ENCODE measurements around the gene MRPL27. TPM values are rescaled to one million over a fixed set of nuclear protein-coding genes. Genes with fewer than 3 reads are reported as not detected.

MRPL27 gene
- total and polyA plus RNA-seq, 5 experiments from 2014 or later, result 28.0 to 60.6 (median 30.0) TPM

- H3K27ac Mint-ChIP-seq, result no peak overlapping the region
- H3K9me3 Mint-ChIP-seq, result no peaks in the 10 kb centered on the region
- POLR2A ChIA-PET, result no interaction called here
- H3K4me3 Mint-ChIP-seq, result no peak overlapping the region
- peaks cover 0 to 51% (median 0%) of the 10 kb centered on the region in 3 donors for H3K36me3 Mint-ChIP-seq
- peaks cover 2 to 32% (median 9%) of the 10 kb centered on the region in 4 donors for H3K4me1 Mint-ChIP-seq
- ATAC-seq (no peak), DNase-seq (no peak)
- no peaks in the 10 kb centered on the region for H3K27me3 Mint-ChIP-seq
Observed at GRCh38 chr17:50356892-50357510, 16.0 kb downstream of the MRPL27 start.

GRCh38 chr17:50356418-50356817 is 16.6 kb downstream of the MRPL27 start:
- ATAC-seq (no peak), DNase-seq (no peak)
- Mint-ChIP-seq H3K27ac (peak overlapping the region in 1 of 10 donors; percentile 59), H3K4me3 (no peak overlapping the region), H3K4me1 (peaks cover 0 to 34% (median 9%) of the 10 kb centered on the region in 4 donors), H3K27me3 (no peaks in the 10 kb centered on the region), H3K9me3 (no peaks in the 10 kb centered on the region), H3K36me3 (peaks cover 0 to 49% (median 0%) of the 10 kb centered on the region in 3 donors)
- POLR2A ChIA-PET, result no interaction called here

DNA sequence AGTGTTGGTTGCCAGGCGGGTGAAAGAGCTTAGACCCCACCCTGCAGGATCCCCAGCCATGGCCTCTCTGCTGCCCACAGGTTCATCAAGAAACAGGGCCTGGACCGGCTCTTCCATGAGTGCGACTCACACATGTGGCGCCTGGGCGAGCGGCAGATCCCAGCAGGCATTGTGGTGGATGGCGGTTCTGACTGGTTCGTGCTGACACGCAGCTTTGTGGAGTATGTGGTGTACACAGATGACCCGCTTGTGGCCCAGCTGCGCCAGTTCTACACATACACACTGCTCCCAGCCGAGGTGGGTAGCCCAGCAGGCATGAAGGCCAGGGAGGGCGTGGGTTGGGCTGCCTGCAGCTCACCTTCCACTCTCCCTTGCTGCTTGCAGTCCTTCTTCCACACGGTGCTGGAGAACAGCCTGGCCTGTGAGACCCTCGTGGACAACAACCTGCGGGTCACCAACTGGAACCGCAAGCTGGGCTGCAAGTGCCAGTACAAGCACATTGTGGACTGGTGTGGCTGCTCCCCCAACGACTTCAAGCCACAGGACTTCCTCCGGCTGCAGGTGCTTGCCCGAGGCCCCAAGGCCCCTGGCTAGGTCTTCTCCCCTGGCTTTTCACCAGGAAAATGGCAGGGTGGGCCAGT is 17.2 kb downstream of the MRPL27 start:
- POLR2A ChIA-PET, result interaction anchor here (0.9 to 1.1 kb wide), 2 partner anchors 10 to 11 kb away, joined by 3 to 5 read pairs; partner anchors contain the start of gene XYLT2
- peaks cover 0 to 35% (median 12%) of the 10 kb centered on the region in 4 donors for H3K4me1 Mint-ChIP-seq
- no peaks in the 10 kb centered on the region for H3K27me3 Mint-ChIP-seq
- H3K36me3 Mint-ChIP-seq, result peaks cover 0 to 49% (median 0%) of the 10 kb centered on the region in 3 donors
- no peak overlapping the region for H3K27ac Mint-ChIP-seq
- ATAC-seq (no peak), DNase-seq (no peak)
- H3K4me3 Mint-ChIP-seq, result no peak overlapping the region
- H3K9me3 Mint-ChIP-seq, result no peaks in the 10 kb centered on the region

- H3K4me1 Mint-ChIP-seq, result peaks cover 0 to 36% (median 15%) of the 10 kb centered on the region in 4 donors
- H3K4me3 Mint-ChIP-seq, result no peak overlapping the region
- peaks cover 0 to 49% (median 0%) of the 10 kb centered on the region in 3 donors for H3K36me3 Mint-ChIP-seq
- no peaks in the 10 kb centered on the region for H3K27me3 Mint-ChIP-seq
- POLR2A ChIA-PET, result interaction anchor here (0.9 to 1.1 kb wide), 2 partner anchors 9 to 12 kb away, joined by 3 to 5 read pairs; partner anchors contain the start of gene XYLT2
- ATAC-seq, result no peak
- no peak for DNase-seq
- H3K9me3 Mint-ChIP-seq, result no peaks in the 10 kb centered on the region
- peak overlapping the region in 1 of 10 donors; percentile 12 for H3K27ac Mint-ChIP-seq
Observed at GRCh38 chr17:50355336-50355700, 17.7 kb downstream of the MRPL27 start.

DNA sequence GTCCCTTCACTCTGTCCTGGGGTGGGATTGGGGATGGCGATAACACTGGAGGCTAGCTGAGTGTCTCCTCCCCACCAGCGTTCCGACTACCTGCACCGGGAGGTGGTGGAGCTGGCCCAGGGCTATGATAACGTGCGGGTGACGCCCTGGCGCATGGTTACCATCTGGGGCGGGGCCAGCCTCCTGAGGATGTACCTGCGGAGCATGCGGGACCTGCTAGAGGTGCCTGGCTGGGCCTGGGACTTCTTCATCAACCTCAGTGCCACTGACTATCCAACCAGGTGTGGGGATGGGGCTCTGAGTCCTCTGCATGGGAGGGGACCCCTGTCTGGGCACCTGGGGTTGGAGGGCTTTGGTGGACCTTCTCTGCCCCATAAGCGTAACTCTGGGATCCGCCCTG is 18.2 kb downstream of the MRPL27 start:
- Mint-ChIP-seq H3K4me3 (no peak overlapping the region), H3K4me1 (peaks cover 0 to 32% (median 15%) of the 10 kb centered on the region in 4 donors), H3K27ac (peak overlapping the region in 2 of 10 donors; percentile 12 to 65), H3K36me3 (peaks cover 0 to 49% (median 0%) of the 10 kb centered on the region in 3 donors), H3K27me3 (no peaks in the 10 kb centered on the region), H3K9me3 (no peaks in the 10 kb centered on the region)
- ATAC-seq (no peak), DNase-seq (no peak)
- POLR2A ChIA-PET, result no interaction called here

- Mint-ChIP-seq H3K36me3 (peaks cover 0 to 47% (median 0%) of the 10 kb centered on the region in 3 donors), H3K27me3 (no peaks in the 10 kb centered on the region), H3K4me1 (peaks cover 0 to 34% (median 16%) of the 10 kb centered on the region in 4 donors), H3K27ac (no peak overlapping the region), H3K9me3 (no peaks in the 10 kb centered on the region), H3K4me3 (no peak overlapping the region)
- DNase-seq (no peak), ATAC-seq (no peak)
- POLR2A ChIA-PET, result interaction anchor here (0.6 kb wide), 1 partner anchor 9 kb away, joined by 4 read pairs; no protein-coding TSS in a partner anchor
Observed at GRCh38 chr17:50354198-50354597, 18.8 kb downstream of the MRPL27 start.

DNA sequence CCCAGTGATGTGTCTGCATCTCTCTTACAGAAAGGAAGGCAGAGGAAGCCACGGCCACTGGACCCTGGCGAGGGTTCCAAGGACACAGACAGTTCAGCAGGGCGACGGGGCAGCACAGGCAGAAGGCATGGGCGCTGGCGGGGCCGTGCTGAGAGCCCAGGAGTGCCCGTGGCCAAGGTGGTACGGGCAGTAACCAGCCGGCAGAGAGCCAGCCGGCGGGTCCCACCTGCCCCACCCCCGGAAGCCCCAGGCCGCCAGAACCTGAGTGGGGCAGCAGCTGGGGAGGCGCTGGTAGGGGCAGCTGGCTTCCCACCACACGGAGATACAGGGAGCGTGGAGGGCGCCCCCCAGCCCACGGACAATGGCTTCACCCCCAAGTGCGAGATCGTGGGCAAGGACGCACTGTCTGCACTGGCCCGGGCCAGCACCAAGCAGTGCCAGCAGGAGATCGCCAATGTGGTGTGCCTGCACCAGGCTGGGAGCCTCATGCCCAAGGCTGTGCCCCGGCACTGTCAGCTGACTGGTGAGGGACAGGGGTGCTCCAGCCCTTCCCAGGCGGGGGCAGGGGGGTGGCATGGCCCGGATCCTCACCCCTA is 19.3 kb downstream of the MRPL27 start:
- H3K4me3 Mint-ChIP-seq, result no peak overlapping the region
- H3K27ac Mint-ChIP-seq, result peak overlapping the region in 1 of 10 donors; percentile 75
- peaks cover 2 to 34% (median 20%) of the 10 kb centered on the region in 4 donors for H3K4me1 Mint-ChIP-seq
- peaks cover 0 to 43% (median 0%) of the 10 kb centered on the region in 3 donors for H3K36me3 Mint-ChIP-seq
- POLR2A ChIA-PET, result interaction anchor here (0.6 kb wide), 1 partner anchor 9 kb away, joined by 4 read pairs; no protein-coding TSS in a partner anchor
- no peaks in the 10 kb centered on the region for H3K9me3 Mint-ChIP-seq
- H3K27me3 Mint-ChIP-seq, result no peaks in the 10 kb centered on the region
- no peak for ATAC-seq
- DNase-seq, result no peak

DNA sequence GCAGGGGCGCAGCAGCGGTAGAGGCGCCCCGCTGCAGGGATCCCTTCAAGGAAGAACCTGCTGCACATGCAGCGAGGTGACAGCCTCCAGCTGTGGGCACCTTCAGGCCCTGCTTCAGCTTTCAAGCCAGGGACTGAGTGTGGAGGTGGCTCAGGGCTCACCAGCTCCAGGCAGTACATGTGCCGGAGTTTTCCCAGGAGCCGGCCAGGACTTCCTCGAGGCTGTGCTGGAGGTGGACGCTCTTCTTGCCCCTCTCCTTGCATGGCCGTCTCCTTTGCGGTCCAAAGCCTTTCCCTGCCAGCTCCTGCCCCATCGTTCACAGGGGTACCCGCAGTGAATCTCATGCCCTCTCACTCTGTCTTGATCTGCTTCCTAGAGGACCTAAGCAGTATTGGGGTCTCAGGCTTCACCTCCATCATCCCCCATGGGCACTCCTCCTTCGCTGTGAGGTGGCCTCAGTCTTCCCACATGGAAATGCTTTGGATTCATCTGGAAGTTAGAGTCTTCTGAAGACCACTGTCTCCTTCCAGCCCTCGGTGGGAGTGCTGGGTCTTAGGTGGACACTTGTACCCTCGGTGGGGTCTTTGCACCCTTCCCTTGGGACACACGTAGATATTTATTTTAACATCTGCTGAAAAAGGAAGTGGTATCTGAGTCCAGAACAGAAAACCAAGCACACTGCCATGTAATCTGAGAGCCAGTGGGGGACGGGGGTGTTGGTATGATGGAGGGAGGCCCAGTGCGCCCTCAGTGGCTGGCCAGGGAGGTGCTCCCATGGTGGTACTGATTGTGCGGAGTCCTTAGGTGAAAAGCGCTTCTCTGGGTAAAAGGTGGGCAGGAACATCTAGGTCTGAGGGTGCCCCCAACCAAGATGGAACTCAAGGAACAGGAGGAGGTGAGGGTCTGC is 20.0 kb downstream of the MRPL27 start:
- H3K36me3 Mint-ChIP-seq, result peaks cover 0 to 37% (median 0%) of the 10 kb centered on the region in 3 donors
- DNase-seq, result no peak
- POLR2A ChIA-PET, result interaction anchor here (0.8 kb wide), 1 partner anchor 16 kb away, joined by 3 read pairs; no protein-coding TSS in a partner anchor

GRCh38 chr17:50352072-50352692 is 20.8 kb downstream of the MRPL27 start:
- Mint-ChIP-seq H3K36me3 (peaks cover 0 to 30% (median 0%) of the 10 kb centered on the region in 3 donors), H3K27me3 (no peaks in the 10 kb centered on the region), H3K4me1 (peaks cover 16 to 48% (median 32%) of the 10 kb centered on the region in 4 donors), H3K4me3 (no peak overlapping the region), H3K27ac (peak overlapping the region in 7 of 10 donors; percentile 27 to 69 (median 55)), H3K9me3 (no peaks in the 10 kb centered on the region)
- DNase-seq (no peak), ATAC-seq (no peak)
- POLR2A ChIA-PET, result interaction anchor here (0.8 kb wide), 1 partner anchor 17 kb away, joined by 3 read pairs; no protein-coding TSS in a partner anchor

More for the DNA sequence above, 20.0 kb downstream of the MRPL27 start:
- ATAC-seq, result no peak
- H3K9me3 Mint-ChIP-seq, result no peaks in the 10 kb centered on the region
- peak overlapping the region in 4 of 10 donors; percentile 9 to 75 (median 44) for H3K27ac Mint-ChIP-seq
- peaks cover 8 to 40% (median 27%) of the 10 kb centered on the region in 4 donors for H3K4me1 Mint-ChIP-seq
- no peaks in the 10 kb centered on the region for H3K27me3 Mint-ChIP-seq
- no peak overlapping the region for H3K4me3 Mint-ChIP-seq

DNA sequence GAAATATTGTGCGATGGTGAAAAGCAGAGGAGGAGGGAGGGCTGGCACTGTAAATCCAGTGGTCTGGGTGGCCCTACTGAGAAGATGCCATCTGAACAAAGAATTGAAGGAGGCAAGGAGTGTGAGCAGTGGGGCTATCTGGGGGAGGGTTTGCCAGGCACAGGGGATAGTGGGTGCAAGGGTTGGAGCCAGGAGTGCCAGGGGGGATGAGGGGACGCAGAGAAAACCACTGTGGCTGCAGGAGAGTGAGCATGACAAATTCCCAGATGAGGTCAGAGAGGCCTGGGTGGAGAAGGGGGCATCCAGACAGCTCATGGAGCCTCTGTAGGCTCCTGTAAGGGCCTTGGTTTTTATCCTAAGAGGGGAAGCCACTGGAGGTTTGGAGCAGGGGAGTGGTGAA is 22.3 kb downstream of the MRPL27 start:
- Mint-ChIP-seq H3K4me3 (no peak overlapping the region), H3K9me3 (no peaks in the 10 kb centered on the region)
- POLR2A ChIA-PET, result no interaction called here

DNA sequence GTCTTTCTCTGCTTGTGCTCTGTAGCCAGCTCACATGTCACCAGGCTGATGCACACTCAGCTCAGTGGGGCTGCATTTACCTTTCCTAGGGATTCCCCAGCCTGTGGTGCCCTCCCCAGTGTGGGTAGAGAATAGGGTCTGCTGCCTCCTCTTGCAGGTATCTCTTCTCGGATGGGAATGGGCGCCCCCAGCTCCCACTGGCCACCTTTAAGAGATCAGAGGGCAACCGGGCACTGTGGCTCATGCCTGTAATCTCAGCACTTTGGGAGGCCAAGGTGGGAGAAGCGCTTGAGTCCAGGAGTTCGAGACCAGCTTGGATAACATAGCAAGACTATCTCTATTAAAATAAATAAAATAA is 23.8 kb downstream of the MRPL27 start:
- peak overlapping the region in 5 of 10 donors; percentile 11 to 83 (median 43) for H3K4me3 Mint-ChIP-seq
- POLR2A ChIA-PET, result no interaction called here
- H3K4me1 Mint-ChIP-seq, result peaks cover 34 to 62% (median 42%) of the 10 kb centered on the region in 4 donors
- no peaks in the 10 kb centered on the region for H3K27me3 Mint-ChIP-seq
- DNase-seq (no peak), ATAC-seq (no peak)
- H3K36me3 Mint-ChIP-seq, result peaks cover 0 to 7% (median 0%) of the 10 kb centered on the region in 3 donors
- H3K27ac Mint-ChIP-seq, result peak overlapping the region in 8 of 10 donors; percentile 20 to 91 (median 70)
- H3K9me3 Mint-ChIP-seq, result no peaks in the 10 kb centered on the region

More for the DNA sequence above, 22.3 kb downstream of the MRPL27 start:
- DNase-seq (no peak), ATAC-seq (no peak)
- Mint-ChIP-seq H3K27ac (peak overlapping the region in 8 of 10 donors; percentile 8 to 85 (median 48)), H3K36me3 (peaks cover 0 to 17% (median 0%) of the 10 kb centered on the region in 3 donors), H3K27me3 (no peaks in the 10 kb centered on the region), H3K4me1 (peaks cover 25 to 55% (median 38%) of the 10 kb centered on the region in 4 donors)

Data from naive thymus-derived CD8-positive, alpha-beta T cell (primary cell).